ENCODE data around the gene BBS9. TPM values are rescaled to one million over a fixed set of nuclear protein-coding genes. Genes with fewer than 3 reads are reported as not detected.
A peak's percentile ranks its signal among the peaks of the same experiment; 100 is the strongest.
"Not testable (repeated sequence)": the region's sequence is repeated elsewhere in the genome, so short reads cannot be mapped to it uniquely, and the experiment has no call there.

Gene BBS9
- total RNA-seq, 1 donor from 2014 or later, result 8.7 TPM

DNA sequence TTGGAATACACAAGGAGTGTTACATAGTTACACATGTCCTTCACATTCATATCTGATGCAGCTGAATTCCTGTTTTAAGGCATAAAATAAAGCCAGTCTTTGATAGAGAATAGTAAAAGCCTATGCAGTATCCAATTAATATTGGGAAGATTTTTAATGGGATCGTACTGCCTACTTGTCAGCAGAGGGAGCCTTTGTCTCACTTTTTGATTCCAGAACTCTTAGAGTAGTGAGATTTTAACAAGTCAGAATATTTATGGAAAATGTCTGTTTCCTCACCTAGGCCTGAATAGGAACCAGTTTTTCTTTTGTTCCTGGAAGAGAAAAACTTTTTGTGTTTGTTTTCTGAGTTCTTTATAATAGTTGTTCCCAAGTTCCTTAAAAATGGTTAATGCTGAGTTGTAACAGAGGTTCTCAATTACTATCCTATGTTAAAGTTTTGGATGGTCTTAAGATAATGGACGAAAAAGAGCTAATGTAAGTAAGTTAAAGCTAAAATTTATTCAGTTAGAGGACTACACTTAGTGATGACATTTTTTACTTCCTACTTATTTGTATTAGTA, 114.0 kb downstream of the BBS9 start:
- intact Hi-C loops (cut with DNase I), result loop anchor here (10.0 kb wide), 1 partner anchor 691 kb away; no protein-coding TSS in a partner anchor
- peak; percentile 53 for ATAC-seq (ENCODE audit: poor library complexity)
- no peak for DNase-seq

- no peak for ATAC-seq (ENCODE audit: poor library complexity)
- no peak for DNase-seq
- intact Hi-C loops (cut with DNase I), result loop anchor here (10.0 kb wide), 1 partner anchor 686 kb away; no protein-coding TSS in a partner anchor
Observed at GRCh38 chr7:33248671-33249070, 119.3 kb downstream of the BBS9 start.

GRCh38 chr7:33250421-33250871, 121.1 kb downstream of the BBS9 start:
- intact Hi-C loops (cut with DNase I), result no loop called here
- no peak for DNase-seq
- no peak for ATAC-seq (ENCODE audit: poor library complexity)

DNA sequence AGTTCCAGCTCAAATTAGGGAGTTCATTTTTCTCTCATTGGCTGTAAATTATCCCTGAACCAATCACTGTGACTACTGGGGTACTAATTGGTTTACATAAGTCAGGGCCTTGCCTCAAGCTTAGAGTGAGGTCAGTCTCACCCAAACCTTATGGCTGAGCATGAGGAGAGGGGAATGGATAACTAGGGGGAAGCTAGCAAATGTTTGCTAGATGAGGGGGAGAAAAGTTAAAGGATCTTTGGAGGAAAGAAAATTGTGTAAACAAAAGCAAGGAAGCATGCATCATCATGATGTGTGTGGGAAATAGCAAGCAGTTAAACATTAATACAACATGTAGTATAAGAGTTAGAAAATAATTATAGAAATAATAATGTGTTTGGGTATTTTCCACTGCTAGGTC, 121.9 kb downstream of the BBS9 start:
- intact Hi-C loops (cut with DNase I), result no loop called here
- DNase-seq, result no peak
- ATAC-seq (ENCODE audit: poor library complexity), result no peak

GRCh38 chr7:33258491-33258951, 129.2 kb downstream of the BBS9 start:
- intact Hi-C loops (cut with DNase I), result no loop called here
- ATAC-seq (ENCODE audit: poor library complexity) (no peak), DNase-seq (no peak)

- DNase-seq (no peak), ATAC-seq (ENCODE audit: poor library complexity) (no peak)
- intact Hi-C loops (cut with DNase I), result no loop called here
Observed at GRCh38 chr7:33261585-33261984, 132.2 kb downstream of the BBS9 start.

DNA sequence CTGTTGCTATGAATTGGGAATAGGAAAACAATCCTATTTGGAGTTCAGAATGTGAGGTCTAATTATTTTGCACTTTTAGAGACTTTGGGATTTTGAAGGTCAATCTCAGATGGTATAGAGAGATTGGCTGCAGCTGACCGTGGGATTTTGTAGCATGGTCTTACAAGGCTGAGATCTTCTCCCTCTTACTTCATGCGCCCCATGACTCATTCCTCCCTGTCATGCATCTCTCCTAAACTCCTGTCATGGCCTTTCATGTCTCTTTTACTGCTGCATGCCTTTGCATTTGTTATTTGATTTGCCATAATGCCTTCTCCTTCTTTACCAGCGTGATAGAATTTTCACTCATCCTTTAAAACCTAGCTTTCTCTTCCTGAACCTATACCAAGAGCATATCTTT, 133.1 kb downstream of the BBS9 start:
- intact Hi-C loops (cut with DNase I), result no loop called here
- DNase-seq (no peak), ATAC-seq (ENCODE audit: poor library complexity) (no peak)

DNA sequence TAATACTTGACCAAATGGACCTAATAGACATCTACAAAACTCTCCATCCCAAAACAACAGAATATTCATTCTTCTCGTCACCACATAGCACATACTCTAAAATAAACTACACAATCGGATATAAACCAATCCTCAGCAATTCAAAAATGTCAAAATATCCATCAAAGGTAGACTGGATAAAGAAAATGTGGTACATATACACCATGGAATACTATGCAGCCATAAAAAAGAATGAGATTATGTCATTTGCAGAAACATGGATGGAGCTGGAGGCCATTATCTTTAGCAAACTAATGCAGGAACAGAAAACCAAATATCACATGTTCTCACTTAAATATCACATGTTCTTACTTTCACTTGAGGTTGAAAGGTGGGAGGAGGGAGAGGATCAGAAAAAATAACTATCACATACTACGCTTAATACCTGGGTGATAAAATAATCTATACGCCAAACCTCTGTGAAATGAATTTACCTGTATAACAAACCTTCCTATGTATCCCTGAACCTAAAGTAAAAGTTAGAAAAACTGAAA, 142.5 kb downstream of the BBS9 start:
- intact Hi-C loops (cut with DNase I); ATAC-seq (ENCODE audit: poor library complexity): not testable (repeated sequence)

DNA sequence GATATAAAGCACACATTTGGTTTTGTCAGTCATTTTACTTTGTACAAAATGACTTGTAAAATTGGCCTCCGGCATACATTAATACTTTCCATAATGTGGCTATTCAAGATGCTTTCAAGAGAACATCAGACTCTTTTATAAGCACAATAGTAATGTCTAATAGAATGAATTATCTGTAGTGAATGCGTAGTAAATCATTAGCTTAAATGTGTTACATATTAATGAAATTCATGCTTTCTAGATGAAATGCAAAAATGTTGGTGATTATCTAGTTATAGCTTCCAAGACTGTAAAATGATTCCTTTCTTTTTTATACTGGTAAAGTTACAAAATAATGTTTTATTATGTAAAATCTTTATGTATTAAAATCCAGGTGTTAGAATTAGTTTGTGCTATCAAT, 144.0 kb downstream of the BBS9 start:
- intact Hi-C loops (cut with DNase I), result no loop called here
- no peak for ATAC-seq (ENCODE audit: poor library complexity)

More for the DNA sequence above, 142.5 kb downstream of the BBS9 start:
- not testable (repeated sequence) for DNase-seq

DNA sequence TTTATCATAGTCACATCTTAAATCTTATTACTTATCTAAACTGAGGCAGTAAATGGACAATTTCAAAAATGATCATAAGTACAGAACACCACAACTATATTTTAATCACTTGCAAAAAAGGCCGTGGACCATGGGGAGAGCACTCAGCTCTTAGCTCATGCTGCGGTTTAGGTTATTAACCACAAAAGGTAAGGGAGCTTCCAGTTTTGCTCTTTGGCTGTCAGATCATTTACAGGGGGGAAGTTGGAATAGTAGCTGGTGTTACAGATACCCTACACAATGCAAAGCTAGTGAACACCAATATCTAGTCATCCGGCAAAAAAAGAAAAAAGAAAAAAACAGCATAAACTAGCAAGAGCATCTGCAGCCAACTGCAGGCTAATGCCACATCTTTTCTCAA, 147.0 kb downstream of the BBS9 start:
- ATAC-seq (ENCODE audit: poor library complexity), result no peak
- intact Hi-C loops (cut with DNase I), result no loop called here
- DNase-seq, result no peak

More for the DNA sequence above, 144.0 kb downstream of the BBS9 start:
- DNase-seq, result no peak

DNA sequence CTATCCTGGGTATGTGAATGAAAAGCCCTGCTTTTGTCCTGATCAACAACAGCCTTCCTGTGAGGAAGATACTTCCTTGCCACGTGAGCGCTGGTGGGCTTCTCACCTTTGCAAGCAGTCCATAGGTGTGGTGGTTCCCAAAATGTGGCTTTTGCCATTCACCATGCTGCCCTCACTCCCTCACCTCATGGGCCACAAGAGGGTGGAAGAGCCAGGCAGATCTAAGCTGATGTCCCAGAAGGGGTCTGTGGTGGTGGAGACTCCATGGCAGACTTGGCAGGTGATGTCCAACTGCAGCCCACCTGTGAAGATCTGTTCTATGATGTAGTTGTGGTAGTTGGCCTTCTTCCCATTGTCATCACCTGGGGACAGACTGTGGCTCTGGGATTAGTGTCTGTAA, 147.4 kb downstream of the BBS9 start:
- intact Hi-C loops (cut with DNase I), result no loop called here
- DNase-seq (no peak), ATAC-seq (ENCODE audit: poor library complexity) (no peak)

GRCh38 chr7:33278095-33278494, 148.7 kb downstream of the BBS9 start:
- ATAC-seq (ENCODE audit: poor library complexity), result no peak
- no peak for DNase-seq

DNA sequence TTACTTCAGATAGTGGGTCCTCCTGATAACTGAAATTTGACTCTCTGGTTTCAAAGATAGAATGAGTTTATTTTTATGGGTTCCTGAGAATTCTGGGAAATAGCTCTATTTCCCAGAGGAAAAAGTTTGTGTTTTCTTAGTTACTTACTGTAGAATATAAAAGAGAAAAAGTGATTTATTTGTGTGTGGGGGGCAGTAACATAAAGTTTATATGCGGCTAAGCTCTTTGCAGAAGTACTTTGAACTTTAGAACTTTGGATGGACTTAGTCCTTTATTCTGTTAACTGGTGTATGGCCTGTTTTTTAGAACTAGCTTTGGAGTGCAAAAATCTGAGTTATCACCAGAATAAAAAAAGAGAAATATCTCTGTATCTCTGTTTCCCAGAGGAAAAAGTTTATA, 157.1 kb downstream of the BBS9 start:
- ATAC-seq (ENCODE audit: poor library complexity) (no peak), DNase-seq (no peak)
- intact Hi-C loops (cut with DNase I), result no loop called here

More at GRCh38 chr7:33278095-33278494, 148.7 kb downstream of the BBS9 start:
- intact Hi-C loops (cut with DNase I), result no loop called here

DNA sequence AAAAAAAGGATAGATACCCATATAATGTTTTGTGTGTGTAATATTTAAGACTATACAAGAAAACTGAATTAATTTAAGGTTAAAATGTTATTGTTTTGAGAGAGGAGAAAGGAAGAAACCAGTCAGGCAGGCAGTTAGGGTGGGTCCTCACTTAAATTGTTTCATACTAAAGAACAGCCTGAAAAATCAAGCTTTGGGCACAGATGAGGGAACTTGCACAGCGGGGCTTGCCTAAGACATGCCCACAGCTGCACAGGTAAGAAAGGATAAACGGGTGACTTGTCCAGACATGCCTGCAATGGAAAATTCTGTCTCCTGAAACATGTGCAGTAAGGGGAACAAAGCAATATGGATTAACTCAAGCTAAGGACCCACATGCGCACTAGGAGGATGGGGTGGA, 158.4 kb downstream of the BBS9 start:
- ATAC-seq (ENCODE audit: poor library complexity) (no peak), DNase-seq (no peak)
- intact Hi-C loops (cut with DNase I), result no loop called here

GRCh38 chr7:33298848-33299247, 169.5 kb downstream of the BBS9 start:
- no peak for ATAC-seq (ENCODE audit: poor library complexity)
- intact Hi-C loops (cut with DNase I), result no loop called here
- DNase-seq, result no peak

DNA sequence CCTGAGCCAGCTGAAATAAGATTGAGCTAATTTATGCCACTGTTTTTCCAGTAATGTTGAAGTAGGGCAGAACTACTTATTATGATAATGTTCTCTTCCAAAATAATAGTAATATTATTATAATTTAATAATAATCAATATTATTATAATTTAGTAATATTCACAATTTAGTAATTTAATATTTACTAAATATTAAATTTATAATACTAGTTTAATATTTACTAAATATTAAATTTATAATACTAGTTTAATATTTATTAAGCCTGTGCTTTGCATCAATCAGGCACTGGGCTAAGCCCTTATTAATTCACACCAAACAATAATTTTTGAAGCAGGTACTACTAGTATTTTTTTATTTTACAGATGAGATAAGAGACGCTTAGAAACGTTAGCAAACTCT, 170.1 kb downstream of the BBS9 start:
- intact Hi-C loops (cut with DNase I), result no loop called here
- no peak for ATAC-seq (ENCODE audit: poor library complexity)
- DNase-seq, result no peak

GRCh38 chr7:33300131-33300530, 170.8 kb downstream of the BBS9 start:
- intact Hi-C loops (cut with DNase I), result no loop called here
- ATAC-seq (ENCODE audit: poor library complexity), result no peak
- no peak for DNase-seq

- ATAC-seq (ENCODE audit: poor library complexity), result no peak
- no peak for DNase-seq
- intact Hi-C loops (cut with DNase I), result no loop called here
Observed at GRCh38 chr7:33300742-33301141, 171.4 kb downstream of the BBS9 start.

GRCh38 chr7:33303978-33304557, 174.7 kb downstream of the BBS9 start:
- intact Hi-C loops (cut with DNase I); ATAC-seq (ENCODE audit: poor library complexity); DNase-seq: not testable (repeated sequence)

GRCh38 chr7:33307205-33307604, 177.8 kb downstream of the BBS9 start:
- DNase-seq (no peak), ATAC-seq (ENCODE audit: poor library complexity) (no peak)
- intact Hi-C loops (cut with DNase I), result no loop called here
